Fibroblast of pulmonary artery (primary cell): ENCODE measurements around the gene SURF6.

Source experiments
- DNase-seq: peaks from one replicate; pipeline ENCODE4 v3.0.0-alpha.2; 2010; ENCODE audit warnings: low read depth
- H3K4me3 ChIP-seq: replicated peaks from 2 replicates; pipeline ENCODE4 v1.5.1; 2011; ENCODE audit warnings: low read depth, mild to moderate bottlenecking, control low read depth, low read length, moderate library complexity
- CTCF ChIP-seq: IDR thresholded peaks from 2 replicates; pipeline ENCODE4 v1.5.1; 2011; ENCODE audit warnings: mild to moderate bottlenecking, control low read depth, low read length, inconsistent platforms; ENCODE audit errors: missing control alignments

The SURF6 gene

GRCh38 chr9:133352635-133353340 is 16.8 kb upstream of the SURF6 start:
- DNase-seq: no peak
- TF ChIP-seq CTCF: no peak

GRCh38 chr9:133351908-133352634 is 16.1 kb upstream of the SURF6 start:
- DNase-seq: peak; percentile 71
- TF ChIP-seq CTCF: peak; percentile 71
- H3K4me3 ChIP-seq: no peak overlapping the region

More at GRCh38 chr9:133352635-133353340, 16.8 kb upstream of the SURF6 start:
- no peak overlapping the region for H3K4me3 ChIP-seq

- DNase-seq: no peak
- no peak for TF ChIP-seq CTCF
- H3K4me3 ChIP-seq: no peak overlapping the region
Observed at GRCh38 chr9:133351526-133351907, 15.5 kb upstream of the SURF6 start.

- no peak for TF ChIP-seq CTCF
- peak overlapping the region; percentile 100 for H3K4me3 ChIP-seq
- no peak for DNase-seq
Observed at GRCh38 chr9:133349965-133350616, 14.1 kb upstream of the SURF6 start.

- H3K4me3 ChIP-seq: peak overlapping the region; percentile 100
- DNase-seq: no peak
- no peak for TF ChIP-seq CTCF
Observed at GRCh38 chr9:133348718-133349573, 13.0 kb upstream of the SURF6 start.

GRCh38 chr9:133347985-133348717 is 12.2 kb upstream of the SURF6 start, which contains the start of the genes MED22 and RPL7A:
MED22 (minus strand) TSS chr9:133348131; CDS start chr9:133346662, 1,469 bp downstream.
RPL7A (plus strand) TSS chr9:133348218; CDS start chr9:133348244, 26 bp downstream.
- no peak for TF ChIP-seq CTCF
- peak; percentile 98 for DNase-seq
- peak within 1 kb of the TSS; percentile 100 for H3K4me3 ChIP-seq
